ENCODE data around the gene PCA3.

- TF ChIP-seq, protein P1, sequence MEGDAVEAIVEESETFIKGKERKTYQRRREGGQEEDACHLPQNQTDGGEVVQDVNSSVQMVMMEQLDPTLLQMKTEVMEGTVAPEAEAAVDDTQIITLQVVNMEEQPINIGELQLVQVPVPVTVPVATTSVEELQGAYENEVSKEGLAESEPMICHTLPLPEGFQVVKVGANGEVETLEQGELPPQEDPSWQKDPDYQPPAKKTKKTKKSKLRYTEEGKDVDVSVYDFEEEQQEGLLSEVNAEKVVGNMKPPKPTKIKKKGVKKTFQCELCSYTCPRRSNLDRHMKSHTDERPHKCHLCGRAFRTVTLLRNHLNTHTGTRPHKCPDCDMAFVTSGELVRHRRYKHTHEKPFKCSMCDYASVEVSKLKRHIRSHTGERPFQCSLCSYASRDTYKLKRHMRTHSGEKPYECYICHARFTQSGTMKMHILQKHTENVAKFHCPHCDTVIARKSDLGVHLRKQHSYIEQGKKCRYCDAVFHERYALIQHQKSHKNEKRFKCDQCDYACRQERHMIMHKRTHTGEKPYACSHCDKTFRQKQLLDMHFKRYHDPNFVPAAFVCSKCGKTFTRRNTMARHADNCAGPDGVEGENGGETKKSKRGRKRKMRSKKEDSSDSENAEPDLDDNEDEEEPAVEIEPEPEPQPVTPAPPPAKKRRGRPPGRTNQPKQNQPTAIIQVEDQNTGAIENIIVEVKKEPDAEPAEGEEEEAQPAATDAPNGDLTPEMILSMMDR (IDR thresholded peaks at IDR 0.05), result no peak
- no peak for TF ChIP-seq EP300 (IDR thresholded peaks at IDR 0.05)
Observed at GRCh38 chr9:76798527-76798926, 34.3 kb downstream of the PCA3 start.
